ENCODE data around the gene ZCRB1. TPM values are rescaled to one million over a fixed set of nuclear protein-coding genes. Genes with fewer than 3 reads are reported as not detected.
A peak's percentile ranks its signal among the peaks of the same experiment; 100 is the strongest.
"Not testable (repeated sequence)": the region's sequence is repeated elsewhere in the genome, so short reads cannot be mapped to it uniquely, and the experiment has no call there.

The ZCRB1 gene
- total and polyA plus RNA-seq, 2 of the 4 experiments (the other 2 are of a cell fraction) = 19.7 to 28.1 TPM

DNA sequence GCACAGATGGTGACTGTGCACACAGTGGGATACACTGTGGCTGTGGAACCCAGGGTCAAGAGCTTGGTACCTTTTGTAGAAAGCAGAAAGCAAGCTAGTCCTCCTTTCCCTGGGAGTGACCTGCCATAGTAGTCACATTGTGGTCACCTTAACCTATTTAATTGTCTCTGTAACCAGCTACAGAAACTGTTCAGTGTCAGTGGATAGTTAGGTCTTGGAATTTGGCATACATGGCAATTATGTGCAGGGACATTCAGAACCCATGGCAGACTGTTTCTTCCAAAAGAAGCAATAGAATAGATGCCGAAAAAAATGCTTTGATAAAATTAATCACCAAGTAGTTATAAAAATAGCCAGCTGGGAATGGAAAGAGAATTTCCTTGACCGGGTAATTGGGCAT lies 30.4 kb upstream of the ZCRB1 start:
- no peaks in the 10 kb centered on the region for H3K27me3 ChIP-seq (ENCODE audit: control insufficient read depth, insufficient read depth, low read length)
- H2AFZ ChIP-seq (replicated peaks; ENCODE audit: low read length, poor library complexity) = no peak overlapping the region
- H2BK15ac ChIP-seq (ENCODE audit: low read depth, low read length) = no peak overlapping the region
- H4K5ac ChIP-seq (ENCODE audit: low read depth, low read length) = no peak overlapping the region
- H3K4ac ChIP-seq (ENCODE audit: low read depth, low read length) = no peak overlapping the region
- no peak overlapping the region for H4K8ac ChIP-seq (ENCODE audit: low read depth in 2 of 2, low read length in 2 of 2)
- no peak overlapping the region for H2BK120ac ChIP-seq (ENCODE audit: low read depth, low read length)
- H3K4me2 ChIP-seq (ENCODE audit: low read depth, low read length) = no peak overlapping the region
- no peak overlapping the region for H2BK20ac ChIP-seq (ENCODE audit: low read depth, low read length)
- ChIA-PET POLR2A (ENCODE audit: unreplicated experiment) (no interaction called here), CTCF (no interaction called here)
- no peak overlapping the region for H2AK9ac ChIP-seq (replicated peaks; ENCODE audit: low read depth, low read length, poor library complexity)
- peaks cover 13 to 20% of the 10 kb centered on the region in 2 experiments for H3K79me1 ChIP-seq (ENCODE audit: low read depth in 1 of 2, low read length in 2 of 2)
- H2AK5ac ChIP-seq (ENCODE audit: low read depth, low read length) = no peak overlapping the region
- no peaks in the 10 kb centered on the region for H3K9me3 ChIP-seq (ENCODE audit: control insufficient read depth, insufficient read depth, low read length)
- no peak overlapping the region for H2BK5ac ChIP-seq (ENCODE audit: low read depth, low read length, poor library complexity, severe bottlenecking)
- no peak overlapping the region for H4K91ac ChIP-seq (ENCODE audit: insufficient read depth, low read depth, low read length)
- H4K20me1 ChIP-seq (ENCODE audit: insufficient read depth, low read length) = no peaks in the 10 kb centered on the region
- H3K9ac ChIP-seq (ENCODE audit: low read depth, low read length) = no peak overlapping the region
- dilution Hi-C loops (cut with HindIII; ENCODE audit: low sequenced_read_pairs, unreplicated experiment) = no loop called here
- H3K4me1 ChIP-seq (ENCODE audit: control insufficient read depth, insufficient read depth, low read length) = peaks cover 2% of the 10 kb centered on the region; the same call in 1 of the 2 replicates
- H3K18ac ChIP-seq (ENCODE audit: low read depth, low read length) = no peak overlapping the region
- no TSS peak for BruUV-seq (replicated peaks)
- H3K23ac ChIP-seq (ENCODE audit: low read depth, low read length) = 0 out of 2 replicates have a peak overlapping the region, but pooled peaks have one; percentile 46
- no peak overlapping the region for H3K27ac ChIP-seq (ENCODE audit: insufficient read depth, low read length)
- ATAC-seq (ENCODE audit: low read depth) (no peak), DNase-seq (no peak)
- H3K9me1 ChIP-seq (ENCODE audit: insufficient read depth, low read length) = peaks cover 7% of the 10 kb centered on the region
- H3K4me3 ChIP-seq (ENCODE audit: insufficient read depth, low read depth, low read length) = no peak overlapping the region
- peaks cover 10% of the 10 kb centered on the region for H3K36me3 ChIP-seq (ENCODE audit: control insufficient read depth, insufficient read depth, low read length)
- no peak for TF ChIP-seq RAD21 (IDR thresholded peaks at IDR 0.05; ENCODE audit: low read length)
- TF ChIP-seq BHLHE40 (IDR thresholded peaks at IDR 0.05; ENCODE audit: low read depth, low read length) = no peak
- WGBS, 2 experiments (ENCODE audit: extremely low coverage in 2 of 2, insufficient read length in 1 of 2) = no CpG with 5 or more reads among the region's 2 CpGs
- intact Hi-C loops (cut with micrococcal nuclease) = no loop called here
- in situ Hi-C loops (cut with MboI; ENCODE audit: low sequenced_read_pairs) = no loop called here
- H3K14ac ChIP-seq (replicated peaks; ENCODE audit: low read depth, low read length) = no peak overlapping the region
- H3K56ac ChIP-seq (ENCODE audit: extremely low read depth, insufficient read depth, low read length) = no peak overlapping the region

DNA sequence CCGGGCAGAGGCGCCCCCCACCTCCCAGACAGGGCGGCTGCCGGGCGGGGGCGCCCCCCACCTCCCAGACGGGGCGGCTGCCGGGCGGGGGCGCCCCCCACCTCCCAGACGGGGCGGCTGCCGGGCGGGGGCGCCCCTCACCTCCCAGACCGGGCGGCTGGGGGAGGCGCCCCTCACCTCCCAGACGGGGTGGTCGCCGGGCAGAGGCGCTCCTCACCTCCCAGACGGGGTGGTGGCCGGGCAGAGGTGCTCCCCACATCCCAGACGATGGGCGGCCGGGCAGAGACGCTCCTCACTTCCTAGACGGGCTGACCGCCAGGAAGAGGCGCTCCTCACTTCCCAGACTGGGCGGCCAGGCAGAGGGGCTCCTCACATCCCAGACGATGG lies 24.1 kb upstream of the ZCRB1 start:
- H3K9me1 ChIP-seq (ENCODE audit: insufficient read depth, low read length); DNase-seq; H3K4me3 ChIP-seq (ENCODE audit: insufficient read depth, low read depth, low read length); BruUV-seq (replicated peaks); H3K9ac ChIP-seq (ENCODE audit: low read depth, low read length); H2AK9ac ChIP-seq (replicated peaks; ENCODE audit: low read depth, low read length, poor library complexity); H4K8ac ChIP-seq (ENCODE audit: low read depth in 2 of 2, low read length in 2 of 2); H3K27me3 ChIP-seq (ENCODE audit: control insufficient read depth, insufficient read depth, low read length); H3K18ac ChIP-seq (ENCODE audit: low read depth, low read length); H2BK120ac ChIP-seq (ENCODE audit: low read depth, low read length); H4K5ac ChIP-seq (ENCODE audit: low read depth, low read length); dilution Hi-C loops (cut with HindIII; ENCODE audit: low sequenced_read_pairs, unreplicated experiment); H3K23ac ChIP-seq (ENCODE audit: low read depth, low read length); H2BK15ac ChIP-seq (ENCODE audit: low read depth, low read length); H3K4ac ChIP-seq (ENCODE audit: low read depth, low read length); intact Hi-C loops (cut with micrococcal nuclease); H3K14ac ChIP-seq (replicated peaks; ENCODE audit: low read depth, low read length); H3K56ac ChIP-seq (ENCODE audit: extremely low read depth, insufficient read depth, low read length); H3K4me2 ChIP-seq (ENCODE audit: low read depth, low read length); in situ Hi-C loops (cut with MboI; ENCODE audit: low sequenced_read_pairs); H3K27ac ChIP-seq (ENCODE audit: insufficient read depth, low read length); H3K9me3 ChIP-seq (ENCODE audit: control insufficient read depth, insufficient read depth, low read length); H4K20me1 ChIP-seq (ENCODE audit: insufficient read depth, low read length); H2AFZ ChIP-seq (replicated peaks; ENCODE audit: low read length, poor library complexity); H2BK20ac ChIP-seq (ENCODE audit: low read depth, low read length); POLR2A ChIA-PET (ENCODE audit: unreplicated experiment); H3K4me1 ChIP-seq (ENCODE audit: control insufficient read depth, insufficient read depth, low read length); H2AK5ac ChIP-seq (ENCODE audit: low read depth, low read length); ATAC-seq (ENCODE audit: low read depth); H2BK5ac ChIP-seq (ENCODE audit: low read depth, low read length, poor library complexity, severe bottlenecking); H3K36me3 ChIP-seq (ENCODE audit: control insufficient read depth, insufficient read depth, low read length); H4K91ac ChIP-seq (ENCODE audit: insufficient read depth, low read depth, low read length); CTCF ChIA-PET: not testable (repeated sequence)
- 100% methylated on average over 1 of the region's 34 CpGs; no CpG with 5 or more reads in 1 of the 2 experiments for WGBS, 2 experiments (ENCODE audit: extremely low coverage in 2 of 2, insufficient read length in 1 of 2)
- H3K79me1 ChIP-seq (ENCODE audit: low read depth in 1 of 2, low read length in 2 of 2) = peaks cover 10 to 24% of the 10 kb centered on the region in 2 experiments

Data from IMR-90 (cell line).